H9 (cell line): ENCODE data around the gene C3orf62. TPM values are rescaled to one million over a fixed set of nuclear protein-coding genes. Genes with fewer than 3 reads are reported as not detected.

Experiments
- DNase-seq: peaks from one replicate; pipeline ENCODE4 v3.0.0-alpha.2; 2017
- H2AFZ ChIP-seq: one replicate; pipeline ENCODE4 v1.6.1; 2013; ENCODE audit warnings: mild to moderate bottlenecking, low read length, control low read depth, moderate library complexity
- H2AK5ac ChIP-seq: 2 replicates; pipeline ENCODE4 v1.6.1; 2013; ENCODE audit warnings: low read length, control low read depth, mixed read lengths; ENCODE audit not compliant: insufficient read length
- H2BK120ac ChIP-seq: one replicate; pipeline ENCODE4 v1.6.1; 2013; ENCODE audit warnings: low read depth, mild to moderate bottlenecking, low read length, control low read depth, inconsistent platforms; ENCODE audit not compliant: poor library complexity, severe bottlenecking
- H2BK12ac ChIP-seq: 2 replicates; pipeline ENCODE4 v1.6.1; 2013; ENCODE audit warnings: low read length, control low read depth, mixed read lengths, low read depth; ENCODE audit not compliant: insufficient read length
- H2BK15ac ChIP-seq: 2 replicates; pipeline ENCODE4 v1.6.1; 2013; ENCODE audit warnings: low read depth, low read length, control low read depth
- H2BK20ac ChIP-seq: one replicate; pipeline ENCODE4 v1.6.1; 2013; ENCODE audit warnings: low read depth, mild to moderate bottlenecking, low read length, control low read depth, inconsistent platforms; ENCODE audit not compliant: poor library complexity, severe bottlenecking
- H2BK5ac ChIP-seq: 2 replicates; pipeline ENCODE4 v1.6.1; 2013; ENCODE audit warnings: low read length, control low read depth, mixed read lengths; ENCODE audit not compliant: insufficient read length
- H3K14ac ChIP-seq: 2 replicates; pipeline ENCODE4 v1.6.1; 2013; ENCODE audit warnings: low read length, control low read depth; ENCODE audit not compliant: insufficient read depth
- H3K18ac ChIP-seq: 2 replicates; pipeline ENCODE4 v1.6.1; 2013; ENCODE audit warnings: low read depth, mild to moderate bottlenecking, mixed read lengths, low read length, control low read depth; ENCODE audit not compliant: insufficient read length
- H3K23ac ChIP-seq: 2 replicates; pipeline ENCODE4 v1.6.1; 2013; ENCODE audit warnings: low read length, control low read depth, mixed read lengths, low read depth; ENCODE audit not compliant: insufficient read length
- H3K23me2 ChIP-seq: 2 replicates; pipeline ENCODE4 v1.6.1; 2013; ENCODE audit warnings: low read depth, mild to moderate bottlenecking, mixed read lengths, low read length, control low read depth; ENCODE audit not compliant: insufficient read length, poor library complexity, severe bottlenecking
- H3K27ac ChIP-seq: 2 replicates; pipeline ENCODE4 v1.5.1; 2013; ENCODE audit warnings: low read length, control low read depth, mixed read lengths, low read depth; ENCODE audit not compliant: insufficient read length
- H3K27me3 ChIP-seq: 2 replicates; pipeline ENCODE4 v1.6.1; 2013; ENCODE audit warnings: low read length, control low read depth, inconsistent platforms; ENCODE audit not compliant: insufficient read depth
- H3K4ac ChIP-seq: 2 replicates; pipeline ENCODE4 v1.6.1; 2013; ENCODE audit warnings: low read depth, mild to moderate bottlenecking, control low read depth, inconsistent platforms, low read length, moderate library complexity
- H3K4me1 ChIP-seq: 2 replicates; pipeline ENCODE4 v1.6.1; 2013; ENCODE audit warnings: low read length, control low read depth, inconsistent platforms; ENCODE audit not compliant: insufficient read depth
- H3K4me2 ChIP-seq: 2 replicates; pipeline ENCODE4 v1.6.1; 2013; ENCODE audit warnings: low read length, control low read depth, mixed read lengths; ENCODE audit not compliant: insufficient read length, insufficient read depth
- H3K56ac ChIP-seq: 2 replicates; pipeline ENCODE4 v1.6.1; 2013; ENCODE audit warnings: low read depth, mild to moderate bottlenecking, mixed read lengths, low read length, control low read depth; ENCODE audit not compliant: insufficient read length
- H3K79me1 ChIP-seq: 2 replicates; pipeline ENCODE4 v1.6.1; 2013; ENCODE audit warnings: low read depth, mild to moderate bottlenecking, moderate library complexity, low read length, control low read depth, inconsistent platforms; ENCODE audit not compliant: insufficient read depth, poor library complexity, severe bottlenecking
- H3K79me2 ChIP-seq: 2 replicates; pipeline ENCODE4 v1.6.1; 2013; ENCODE audit warnings: low read length, control low read depth, inconsistent platforms; ENCODE audit not compliant: insufficient read depth
- H3K9ac ChIP-seq: 2 replicates; pipeline ENCODE4 v1.6.1; 2013; ENCODE audit warnings: low read length, control low read depth, mixed read lengths; ENCODE audit not compliant: insufficient read length; ENCODE audit errors: extremely low read depth
- H3K9me3 ChIP-seq: one replicate; pipeline ENCODE4 v1.6.1; 2013; ENCODE audit warnings: low read depth, low read length, inconsistent platforms; ENCODE audit not compliant: control insufficient read depth
- H3T11ph ChIP-seq: one replicate; pipeline ENCODE4 v1.6.1; 2013; ENCODE audit warnings: mild to moderate bottlenecking, low read length, control low read depth, inconsistent platforms
- H4K20me1 ChIP-seq: one replicate; pipeline ENCODE4 v1.6.1; 2013; ENCODE audit not compliant: control insufficient read depth, insufficient read length, insufficient read depth
- H4K5ac ChIP-seq: 2 replicates; pipeline ENCODE4 v1.6.1; 2013; ENCODE audit warnings: low read depth, mild to moderate bottlenecking, mixed read lengths, low read length, control low read depth; ENCODE audit not compliant: insufficient read length
- H4K8ac ChIP-seq: replicated peaks from 2 replicates; pipeline ENCODE4 v1.6.1; 2013; ENCODE audit warnings: low read length, control low read depth, mixed read lengths, low read depth; ENCODE audit not compliant: insufficient read length
- H4K91ac ChIP-seq: 2 replicates; pipeline ENCODE4 v1.6.1; 2013; ENCODE audit warnings: low read depth, mild to moderate bottlenecking, moderate library complexity, mixed read lengths, low read length, control low read depth; ENCODE audit not compliant: insufficient read length
- H3K27ac Mint-ChIP-seq, 3 experiments: 2 replicates in 2 of 3; 3 replicates in 1 of 3; pipeline ENCODE4 v1.8.0; 2020 to 2021; ENCODE audit warnings: mixed read lengths in 3 of 3, mild to moderate bottlenecking in 1 of 3, moderate library complexity in 1 of 3
- H3K27me3 Mint-ChIP-seq: 2 replicates; pipeline ENCODE4 v1.8.0; 2021; ENCODE audit warnings: low read depth, mild to moderate bottlenecking, moderate library complexity, mixed read lengths
- H3K36me3 Mint-ChIP-seq, 3 experiments: 2 replicates in 2 of 3; 3 replicates in 1 of 3; pipeline ENCODE4 v1.8.0; 2020 to 2021; ENCODE audit warnings: low read depth in 3 of 3, mixed read lengths in 3 of 3; ENCODE audit not compliant: insufficient read depth in 1 of 3
- H3K4me1 Mint-ChIP-seq, 2 experiments: 2 replicates each; pipeline ENCODE4 v1.8.0; 2020; ENCODE audit warnings: mixed read lengths in 2 of 2
- H3K4me3 Mint-ChIP-seq, 2 experiments: 2 replicates in 1 of 2; 3 replicates in 1 of 2; pipeline ENCODE4 v1.8.0; 2020 to 2021; ENCODE audit warnings: mild to moderate bottlenecking in 2 of 2, mixed read lengths in 2 of 2, moderate library complexity in 1 of 2
- H3K9me3 Mint-ChIP-seq, 2 experiments: 2 replicates in 1 of 2; 3 replicates in 1 of 2; pipeline ENCODE4 v1.8.0; 2020; ENCODE audit warnings: mild to moderate bottlenecking in 2 of 2, mixed read lengths in 2 of 2, moderate library complexity in 1 of 2
- CTCF ChIP-seq: fragments of 200-600 bp; sonication (generic); conservative IDR thresholded peaks from 3 replicates; pipeline ENCODE4 v1.8.0; 2021; ENCODE audit warnings: antibody characterized with exemption, mild to moderate bottlenecking
- WGBS: extraction: QIAGEN DNeasy Blood & Tissue Kit; methylation state at CpG from one replicate; pipeline ENCODE4 v1.1.7; 2013; ENCODE audit warnings: missing lambda C conversion rate, low lambda C conversion rate, mixed read lengths; ENCODE audit not compliant: insufficient read length; ENCODE audit errors: extremely low coverage; 5-methylcytosine and 5-hydroxymethylcytosine counted together
- total RNA-seq: library from RNA; stranded (reverse); gene quantifications from 2 replicates; pipeline ENCODE4 v1.2.1, GENCODE V29; 2021

C3orf62 gene
- total RNA-seq, 1 experiment from 2014 or later = 4.5 TPM

GRCh38 chr3:49302613-49303012, 25.6 kb upstream of the C3orf62 start:
- no peak overlapping the region for H2BK120ac ChIP-seq
- TF ChIP-seq CTCF = no peak
- H2BK5ac ChIP-seq = no peak overlapping the region
- no peak for DNase-seq
- H3K79me1 ChIP-seq = no peaks in the 10 kb centered on the region
- no peak overlapping the region for H2BK15ac ChIP-seq
- H3K23ac ChIP-seq = no peak overlapping the region
- H3K56ac ChIP-seq = no peak overlapping the region
- no peaks in the 10 kb centered on the region for H3K23me2 ChIP-seq
- H2BK20ac ChIP-seq = no peak overlapping the region
- no peaks in the 10 kb centered on the region for H4K20me1 ChIP-seq
- no peak overlapping the region for H3K14ac ChIP-seq
- no peak overlapping the region for H2AFZ ChIP-seq
- no peak overlapping the region for H4K8ac ChIP-seq
- no peak overlapping the region for H3K18ac ChIP-seq
- WGBS = no CpG with 5 or more reads among the region's 1 CpG
- H3K4me2 ChIP-seq = no peak overlapping the region
- no peak overlapping the region for H3K9ac ChIP-seq
- H4K91ac ChIP-seq = no peak overlapping the region
- no peaks in the 10 kb centered on the region for H3K79me2 ChIP-seq
- no peaks in the 10 kb centered on the region for H3K9me3 ChIP-seq
- no peak overlapping the region for H4K5ac ChIP-seq
- H3K27me3 Mint-ChIP-seq = no peaks in the 10 kb centered on the region; the same call in 1 of the 2 replicates
- H3K4me3 Mint-ChIP-seq = no peak overlapping the region
- H2AK5ac ChIP-seq = no peak overlapping the region
- no peaks in the 10 kb centered on the region for H3K4me1 ChIP-seq
- H3T11ph ChIP-seq = no peak overlapping the region
- H3K4ac ChIP-seq = no peak overlapping the region
- H3K4me1 Mint-ChIP-seq = no peaks in the 10 kb centered on the region
- no peak overlapping the region for H2BK12ac ChIP-seq
- peaks cover 18 to 57% (median 44%) of the 10 kb centered on the region in 3 experiments; a peak in 6 of 7 replicates for H3K36me3 Mint-ChIP-seq
- no peaks in the 10 kb centered on the region; a peak in 1 of 5 replicates for H3K9me3 Mint-ChIP-seq
- no peak overlapping the region for H3K27ac Mint-ChIP-seq
- no peak overlapping the region for H3K27ac ChIP-seq
- no peaks in the 10 kb centered on the region for H3K27me3 ChIP-seq
